HepG2 (cell line): ENCODE measurements around the gene SLX9. TPM values are rescaled to one million over a fixed set of nuclear protein-coding genes. Genes with fewer than 3 reads are reported as not detected.
A peak's percentile ranks its signal among the peaks of the same experiment; 100 is the strongest.

ENCODE experiments used
- ATAC-seq: fragments of 200-7000 bp; cut with Tn5 transposase; 3 replicates; pipeline ENCODE4 v1.9.1; 2020; ENCODE audit warnings: mild to moderate bottlenecking, moderate library complexity
- BruUV-seq: library from RNA; stranded (reverse); fragments of 400-500 nt; replicated peaks from 2 replicates; lab custom pipeline; 2021; lab: Mats Ljungman, UMichigan
- CTCF ChIA-PET: fragments of 300-600 bp; formaldehyde crosslinking; extraction: SDS; loops from one replicate; lab custom pipeline; 2021; ENCODE audit warnings: low total read pairs, inconsistent platforms, low intra/inter-chr PET ratio; lab: Yijun Ruan, JAX
- POLR2A ChIA-PET: fragments of 350-600 bp; sonication (Branson Sonifier 250); formaldehyde crosslinking; loops from one replicate; lab custom pipeline; 2020; ENCODE audit warnings: antibody characterized with exemption, inconsistent platforms; lab: Yijun Ruan, JAX
- DNase-seq: peaks from one replicate; pipeline ENCODE4 v3.0.0-alpha.2; 2015; ENCODE audit warnings: low spot score
- FAIRE-seq: peaks from 3 replicates; lab custom pipeline; 2011; peaks lifted over from hg19 to GRCh38; lab: Jason Lieb, UNC
- H2AFZ ChIP-seq: one replicate; pipeline ENCODE4 v1.6.1; 2011; ENCODE audit warnings: low read length, inconsistent platforms
- H3K27ac ChIP-seq: fragments of 300-600 bp; 3 replicates; pipeline ENCODE4 v1.8.0; 2011; ENCODE audit warnings: mixed run types, mild to moderate bottlenecking, mixed read lengths, low read length, inconsistent platforms; ENCODE audit not compliant: insufficient read depth; ENCODE audit errors: extremely low read length
- H3K27me3 ChIP-seq, 2 experiments: fragments of 200-600 bp in 1 of 2; 2 replicates in 1 of 2; 3 replicates in 1 of 2; pipeline versions ENCODE4 v1.6.0 to v1.8.0; 2011; ENCODE audit warnings: low read length in 2 of 2, mild to moderate bottlenecking in 2 of 2, moderate library complexity in 2 of 2, inconsistent platforms in 1 of 2; ENCODE audit not compliant: insufficient read depth in 2 of 2, control insufficient read depth in 1 of 2
- H3K36me3 ChIP-seq, 2 experiments: fragments of 200-600 bp in 1 of 2; replicated peaks in 1 of 2; 2 replicates in 1 of 2; 3 replicates in 1 of 2; pipeline versions ENCODE4 v1.5.1 to v1.8.0; 2011; ENCODE audit warnings: low read length in 2 of 2, inconsistent platforms in 1 of 2; ENCODE audit not compliant: insufficient read depth in 2 of 2, control insufficient read depth in 1 of 2
- H3K4me1 ChIP-seq: 2 replicates; pipeline ENCODE4 v1.5.1; 2012; ENCODE audit warnings: low read length, inconsistent platforms; ENCODE audit not compliant: insufficient read depth
- H3K4me2 ChIP-seq: 2 replicates; pipeline ENCODE4 v1.6.0; 2011; ENCODE audit warnings: low read depth, low read length, inconsistent platforms
- H3K4me3 ChIP-seq, 3 experiments: fragments of 200-600 bp in 1 of 3; sonication (generic), shearing (Covaris generic) in 1 of 3; replicated peaks in 1 of 3; 2 replicates each; pipeline ENCODE4 v1.5.1; 2011 to 2016; ENCODE audit warnings: low read length in 3 of 3, inconsistent platforms in 2 of 3, low read depth in 2 of 3, mild to moderate bottlenecking in 2 of 3, control low read depth in 1 of 3, mixed read lengths in 1 of 3; ENCODE audit not compliant: insufficient read depth in 1 of 3
- H3K79me2 ChIP-seq: one replicate; pipeline ENCODE4 v1.6.1; 2011; ENCODE audit warnings: low read length, inconsistent platforms; ENCODE audit not compliant: insufficient read depth
- H3K9ac ChIP-seq: 2 replicates; pipeline ENCODE4 v1.6.0; 2011; ENCODE audit warnings: mild to moderate bottlenecking, low read depth, low read length, inconsistent platforms; ENCODE audit not compliant: insufficient read depth
- H3K9me3 ChIP-seq: 2 replicates; pipeline ENCODE4 v1.5.1; 2012; ENCODE audit warnings: mild to moderate bottlenecking, low read length
- H4K20me1 ChIP-seq: 2 replicates; pipeline ENCODE4 v1.6.0; 2011; ENCODE audit warnings: inconsistent platforms, mild to moderate bottlenecking, low read length, moderate library complexity; ENCODE audit not compliant: insufficient read depth
- ATF7 ChIP-seq, 2 experiments: fragments of 450-650 bp in 1 of 2; sonication (generic) in 1 of 2; formaldehyde crosslinking in 1 of 2; IDR thresholded peaks; 2 replicates each; pipeline versions ENCODE4 v1.4.0 to v1.6.1; 2016 to 2020; ENCODE audit warnings: antibody characterized with exemption in 1 of 2, mild to moderate bottlenecking in 1 of 2, missing genetic modification reagents in 1 of 2
- REXO4 ChIP-seq: sonication (generic); formaldehyde crosslinking; IDR thresholded peaks from 2 replicates; pipeline ENCODE4 v1.8.0; 2022; ENCODE audit warnings: missing genetic modification reagents, mild to moderate bottlenecking, borderline replicate concordance
- ZNF441 ChIP-seq: sonication (generic); formaldehyde crosslinking; IDR thresholded peaks from 2 replicates; pipeline ENCODE4 v1.7.0; 2021; ENCODE audit warnings: missing genetic modification reagents, borderline replicate concordance
- ZNF772 ChIP-seq: sonication (generic); formaldehyde crosslinking; IDR thresholded peaks from 2 replicates; pipeline ENCODE4 v1.5.0; 2020; ENCODE audit warnings: mild to moderate bottlenecking, missing genetic modification reagents
- ZNF878 ChIP-seq: sonication (generic); formaldehyde crosslinking; IDR thresholded peaks from 2 replicates; pipeline ENCODE4 v1.8.1; 2023; ENCODE audit warnings: mild to moderate bottlenecking, missing genetic modification reagents, moderate library complexity
- ZSCAN21 ChIP-seq: sonication (generic); formaldehyde crosslinking; IDR thresholded peaks from 2 replicates; pipeline ENCODE4 v1.8.0; 2022; ENCODE audit warnings: mild to moderate bottlenecking, missing genetic modification reagents, moderate library complexity, borderline replicate concordance
- ZSCAN30 ChIP-seq: sonication (generic); formaldehyde crosslinking; IDR thresholded peaks from 2 replicates; pipeline ENCODE4 v1.5.0; 2020; ENCODE audit warnings: mild to moderate bottlenecking, missing genetic modification reagents
- WGBS: methylation state at CpG from one replicate; pipeline ENCODE4 v1.1.6; 2017; ENCODE audit warnings: low lambda C conversion rate; 5-methylcytosine and 5-hydroxymethylcytosine counted together
- in situ Hi-C: cut with HindIII; loops from 2 replicates; pipeline ENCODE4 v1.10.0; 2017; ENCODE audit warnings: low pct_unique_long_range_greater_than_20kb; ENCODE audit not compliant: extremely low pct_ligation_motif_present
- intact Hi-C: fragments of 100-400 bp; cut with micrococcal nuclease; formaldehyde crosslinking; loops from one replicate; pipeline ENCODE4 v1.10.0; 2022; ENCODE audit not compliant: unreplicated experiment
- polyA plus RNA-seq, 8 experiments: library from polyadenylated mRNA; depleted of rRNA in 3 of 8; stranded (reverse) in 7 of 8; unstranded in 1 of 8; fragments of >200 nt; fragmentation: Illumina TruSeq in 4 of 8; extraction: Trizol in 4 of 8; gene quantifications; 2 replicates each; pipeline versions ENCODE4 v1.2.1 to v1.2.3, GENCODE V29; 2011 to 2016; ENCODE audit warnings: low read depth in 4 of 8, missing spikeins in 1 of 8, mixed read lengths in 1 of 8; ENCODE audit not compliant: insufficient read depth in 1 of 8
- total RNA-seq, 5 experiments: library from RNA; depleted of rRNA; stranded (reverse); fragments of >200 nt; fragmentation: Illumina TruSeq; extraction: Trizol; gene quantifications; 2 replicates each; pipeline ENCODE4 v1.2.3, GENCODE V29; 2016; ENCODE audit warnings: low read depth in 1 of 5
- TF ChIP-seq, protein P1 (sequence below): sonication (generic); formaldehyde crosslinking; IDR thresholded peaks from 2 replicates; pipeline ENCODE4 v1.5.0; 2020; ENCODE audit warnings: missing genetic modification reagents

The SLX9 gene
- total and polyA plus RNA-seq, 2 of the 13 experiments (the other 11 are each of a cell fraction or from before 2014, with no cell fraction given): 21.0 to 47.1 TPM

- Histone ChIP-seq H3K27ac (no peak overlapping the region), H4K20me1 (no peaks in the 10 kb centered on the region), H3K4me2 (no peak overlapping the region), H3K9ac (no peak overlapping the region), H3K79me2 (no peaks in the 10 kb centered on the region), H3K4me1 (peaks cover 56% of the 10 kb centered on the region), H2AFZ (no peak overlapping the region), H3K27me3 (peaks cover 3 to 5% of the 10 kb centered on the region in 2 experiments; a peak in 3 of 5 replicates), H3K4me3 (no peak overlapping the region), H3K36me3 (no peaks in the 10 kb centered on the region), H3K9me3 (no peaks in the 10 kb centered on the region)
- in situ Hi-C loops (no loop called here), intact Hi-C loops (no loop called here)
- POLR2A ChIA-PET: no interaction called here
- ATAC-seq: no peak
- CTCF ChIA-PET: no interaction called here
- DNase-seq: no peak
- no TSS peak for BruUV-seq
- TF ChIP-seq ZNF878 (CRISPR knock-in tag) (no peak), ZSCAN21 (CRISPR knock-in tag) (no peak), ZNF441 (CRISPR knock-in tag) (no peak), REXO4 (no peak), ZSCAN30 (CRISPR knock-in tag) (no peak), ATF7 (IDR thresholded peaks at IDR 0.05) (peak; percentile 80), ATF7 (CRISPR knock-in tag; IDR thresholded peaks at IDR 0.05) (no peak), ZNF772 (CRISPR knock-in tag) (no peak)
- TF ChIP-seq, protein P1, sequence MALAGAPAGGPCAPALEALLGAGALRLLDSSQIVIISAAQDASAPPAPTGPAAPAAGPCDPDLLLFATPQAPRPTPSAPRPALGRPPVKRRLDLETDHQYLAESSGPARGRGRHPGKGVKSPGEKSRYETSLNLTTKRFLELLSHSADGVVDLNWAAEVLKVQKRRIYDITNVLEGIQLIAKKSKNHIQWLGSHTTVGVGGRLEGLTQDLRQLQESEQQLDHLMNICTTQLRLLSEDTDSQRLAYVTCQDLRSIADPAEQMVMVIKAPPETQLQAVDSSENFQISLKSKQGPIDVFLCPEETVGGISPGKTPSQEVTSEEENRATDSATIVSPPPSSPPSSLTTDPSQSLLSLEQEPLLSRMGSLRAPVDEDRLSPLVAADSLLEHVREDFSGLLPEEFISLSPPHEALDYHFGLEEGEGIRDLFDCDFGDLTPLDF: no peak
- 56% methylated on average over 5 of the region's 5 CpGs for WGBS
- no peak for FAIRE-seq
Measured at GRCh38 chr21:44921928-44922327, 17.9 kb upstream of the SLX9 start.
